OCI-LY3 (cell line): ENCODE measurements around the gene ROBO1.

ENCODE experiments used
- CTCF ChIP-seq: fragments of 200-600, 300-600 bp; sonication (generic); IDR thresholded peaks from 2 replicates; pipeline ENCODE4 v1.5.1; 2014; ENCODE audit warnings: antibody characterized with exemption, low read length, low read depth
- EZH2phosphoT487 ChIP-seq: fragments of 200-600 bp; shearing (Covaris generic); IDR thresholded peaks from 2 replicates; pipeline ENCODE4 v1.6.1; 2018; ENCODE audit warnings: antibody characterized with exemption, mixed run types, low read depth

GRCh38 chr3:79651536-79652065 is 116.2 kb downstream of the ROBO1 start:
- TF ChIP-seq CTCF (no peak), EZH2phosphoT487 (no peak)
